GM08714 (cell line): ENCODE results near the gene CCDC106.
A peak's percentile ranks its signal among the peaks of the same experiment; 100 is the strongest.

Experiments used
- H3K4me3 ChIP-seq: fragments of 200-500 bp; sonication (Bioruptor generic); 2 replicates; pipeline ENCODE4 v1.5.1; 2014; ENCODE audit warnings: mild to moderate bottlenecking, low read length, inconsistent platforms
- ZNF274 ChIP-seq: IDR thresholded peaks from 2 replicates; pipeline ENCODE4 v1.6.1; 2012; ENCODE audit warnings: mild to moderate bottlenecking, low read depth, low read length

Gene CCDC106

GRCh38 chr19:55637534-55637933 is 10.5 kb upstream of the CCDC106 start:
- H3K4me3 ChIP-seq, result no peak overlapping the region
- TF ChIP-seq ZNF274, result no peak

- H3K4me3 ChIP-seq, result no peak overlapping the region
- TF ChIP-seq ZNF274, result no peak
Measured at GRCh38 chr19:55638864-55639359, 9.1 kb upstream of the CCDC106 start.

GRCh38 chr19:55640043-55640576 is 7.9 kb upstream of the CCDC106 start:
- H3K4me3 ChIP-seq, result peak overlapping the region; percentile 95; the same call in 1 of the 2 replicates
- no peak for TF ChIP-seq ZNF274

GRCh38 chr19:55640577-55641425 is 7.2 kb upstream of the CCDC106 start, which contains the start of gene ZNF580:
Gene ZNF580, plus strand, starts transcription at chr19:55641002. Its CDS starts 1,507 bp downstream, at chr19:55642509.
- no peak for TF ChIP-seq ZNF274
- H3K4me3 ChIP-seq, result peak within 1 kb of the TSS; percentile 95

- H3K4me3 ChIP-seq, result peak overlapping the region; percentile 95
- no peak for TF ChIP-seq ZNF274
Measured at GRCh38 chr19:55641426-55642152, 6.4 kb upstream of the CCDC106 start.

GRCh38 chr19:55642153-55643002 is 5.6 kb upstream of the CCDC106 start:
- peak overlapping the region; percentile 95 for H3K4me3 ChIP-seq
- TF ChIP-seq ZNF274, result no peak

GRCh38 chr19:55643003-55643886 is 4.8 kb upstream of the CCDC106 start, which contains the start of gene ZNF581:
Gene ZNF581, plus strand, starts transcription at chr19:55643649. Its CDS starts 923 bp downstream, at chr19:55644572.
- TF ChIP-seq ZNF274, result no peak

GRCh38 chr19:55643887-55644176 is 4.2 kb upstream of the CCDC106 start:
- H3K4me3 ChIP-seq, result peak overlapping the region; percentile 95
- TF ChIP-seq ZNF274, result no peak

More at GRCh38 chr19:55643003-55643886, 4.8 kb upstream of the CCDC106 start, which contains the start of gene ZNF581:
- peak within 1 kb of the TSS; percentile 95 for H3K4me3 ChIP-seq

GRCh38 chr19:55644191-55644833 is 3.7 kb upstream of the CCDC106 start:
- no peak for TF ChIP-seq ZNF274
- peak overlapping the region; percentile 95 for H3K4me3 ChIP-seq

- H3K4me3 ChIP-seq, result peak overlapping the region; percentile 95; the same call in 1 of the 2 replicates
- TF ChIP-seq ZNF274, result no peak
Measured at GRCh38 chr19:55644842-55645511, 3.0 kb upstream of the CCDC106 start.

- no peak for TF ChIP-seq ZNF274
- no peak overlapping the region for H3K4me3 ChIP-seq
Measured at GRCh38 chr19:55645512-55645881, 2.5 kb upstream of the CCDC106 start.

GRCh38 chr19:55646889-55647731 is 902 bp upstream of the CCDC106 start:
- TF ChIP-seq ZNF274, result no peak
- H3K4me3 ChIP-seq, result peak overlapping the region; percentile 69; the same call in 1 of the 2 replicates
